Measurements from ENCODE around the gene ZNF445.
"Not testable (repeated sequence)": the region's sequence is repeated elsewhere in the genome, so short reads cannot be mapped to it uniquely, and the experiment has no call there.

The ZNF445 gene

DNA sequence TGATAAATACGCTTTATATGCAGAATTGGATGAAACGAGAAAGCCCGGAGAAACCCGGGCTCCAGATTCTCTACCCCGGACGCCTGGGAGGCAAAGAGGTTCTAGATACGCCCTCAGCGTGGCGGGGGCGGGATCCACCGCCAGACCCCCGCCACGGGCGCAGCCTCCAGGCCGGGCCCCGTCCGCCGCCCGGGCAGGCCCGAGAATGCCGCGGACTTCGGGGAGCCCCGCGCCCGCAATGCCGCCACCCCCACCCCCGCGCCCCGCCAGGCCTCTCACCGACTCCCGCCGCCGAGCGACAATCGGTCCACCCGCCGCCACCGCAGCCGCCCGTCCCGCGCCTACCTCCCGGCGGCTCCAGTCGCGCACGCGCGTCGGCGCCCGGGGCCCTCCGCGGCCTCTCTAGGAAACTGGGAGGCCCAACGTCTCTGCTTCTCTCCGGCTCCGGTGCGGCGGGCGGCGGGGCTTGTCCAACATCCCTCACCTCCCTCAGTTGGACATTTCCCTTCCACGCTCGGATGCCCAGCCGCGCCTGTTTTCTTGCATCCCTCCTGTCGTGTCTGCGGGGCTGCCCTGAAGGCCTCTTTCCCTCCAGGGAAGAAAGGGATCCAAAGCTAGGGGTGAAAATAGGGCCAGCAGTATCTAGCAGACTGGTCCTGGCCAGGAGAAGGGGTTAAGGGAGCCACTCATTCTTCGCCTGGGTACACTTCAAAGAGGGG lies at the start of gene ZNF445:
Gene ZNF445, minus strand, starts transcription at position 359 of the 719 bp plus-strand sequence. CDS start 22,121 bp downstream, outside the sequence.
- peak; percentile 65 to 70 for DNase-seq (ENCODE audit: low read depth in 2 of 2)

DNA sequence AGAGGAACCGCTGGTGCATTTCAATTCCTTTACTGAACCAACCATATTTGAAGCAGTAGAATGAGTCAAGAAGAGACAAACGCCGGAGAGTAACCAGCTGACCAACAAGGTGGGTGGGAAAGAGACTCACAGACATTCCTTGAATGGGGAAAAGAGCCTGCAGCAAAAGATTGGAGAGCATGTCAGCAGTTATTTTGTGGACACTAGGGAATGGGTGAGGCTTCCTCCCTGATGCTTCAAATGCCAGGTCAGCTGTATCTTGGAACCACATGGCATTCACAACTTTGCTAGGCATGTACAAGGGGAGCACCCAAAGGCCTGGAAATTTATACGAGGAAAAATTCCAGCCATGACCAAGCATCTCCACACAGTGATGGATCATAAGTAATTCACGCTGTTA lies 47.6 kb upstream of the ZNF445 start:
- DNase-seq (ENCODE audit: low read depth in 2 of 2) = no peak

DNA sequence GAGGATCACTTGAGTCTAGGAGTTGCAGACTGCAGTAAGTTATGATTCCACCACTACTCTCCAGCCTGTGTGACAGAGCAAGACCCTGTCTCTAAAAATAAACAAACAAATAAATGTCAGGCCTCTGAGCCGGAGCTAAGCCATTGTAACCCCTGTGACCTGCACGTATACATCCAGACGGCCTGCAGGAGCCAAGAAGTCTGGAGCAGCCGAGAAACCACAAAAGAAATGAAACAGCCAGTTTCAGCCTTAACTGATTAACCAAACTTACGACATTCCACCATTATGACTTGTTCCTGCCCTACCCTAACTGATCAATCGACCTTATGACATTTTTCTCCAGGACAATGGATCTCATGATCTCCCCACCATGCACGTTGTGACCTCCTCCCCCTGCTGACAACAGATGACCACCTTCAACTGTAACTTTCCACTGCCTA lies 45.0 kb upstream of the ZNF445 start:
- DNase-seq (ENCODE audit: low read depth in 2 of 2) = no peak

DNA sequence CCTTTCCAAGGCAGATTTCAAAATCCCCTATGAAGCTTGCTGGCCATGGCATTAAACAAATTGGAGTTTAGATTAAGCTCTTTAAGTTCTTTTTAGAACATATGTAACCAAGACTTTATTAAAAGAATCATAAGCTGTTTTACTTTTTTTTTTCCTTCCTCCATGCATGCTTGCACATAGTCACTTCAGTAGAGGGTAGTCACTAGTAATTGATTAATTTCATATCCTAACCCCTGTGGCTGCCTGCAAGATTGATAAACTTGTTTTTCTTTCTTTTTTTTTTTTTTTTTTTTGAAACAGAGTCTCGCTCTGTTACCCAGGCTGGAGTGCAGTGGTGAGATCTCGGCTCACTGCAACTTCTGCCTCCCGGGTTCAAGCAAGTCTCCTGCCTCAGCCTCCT lies 44.3 kb upstream of the ZNF445 start:
- no peak for DNase-seq (ENCODE audit: low read depth in 2 of 2)

DNA sequence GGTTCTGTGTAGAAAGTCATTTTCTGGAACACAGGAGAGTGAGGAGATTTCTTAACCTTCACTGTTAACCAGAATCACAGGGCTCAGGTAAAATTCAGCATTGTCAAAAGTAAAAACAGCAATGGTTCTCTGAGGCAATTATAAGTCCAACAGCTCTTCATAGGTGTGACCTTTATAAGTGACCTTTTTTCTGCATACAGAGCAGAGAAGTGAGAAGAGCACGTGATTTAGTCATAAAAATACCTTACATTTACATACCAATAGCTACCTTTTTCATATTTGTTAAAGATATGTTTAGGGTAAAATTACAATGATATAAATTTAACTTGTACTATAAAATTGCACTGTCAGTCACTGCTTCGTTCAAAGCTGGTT lies 41.3 kb upstream of the ZNF445 start:
- DNase-seq (ENCODE audit: low read depth in 2 of 2) = no peak

DNA sequence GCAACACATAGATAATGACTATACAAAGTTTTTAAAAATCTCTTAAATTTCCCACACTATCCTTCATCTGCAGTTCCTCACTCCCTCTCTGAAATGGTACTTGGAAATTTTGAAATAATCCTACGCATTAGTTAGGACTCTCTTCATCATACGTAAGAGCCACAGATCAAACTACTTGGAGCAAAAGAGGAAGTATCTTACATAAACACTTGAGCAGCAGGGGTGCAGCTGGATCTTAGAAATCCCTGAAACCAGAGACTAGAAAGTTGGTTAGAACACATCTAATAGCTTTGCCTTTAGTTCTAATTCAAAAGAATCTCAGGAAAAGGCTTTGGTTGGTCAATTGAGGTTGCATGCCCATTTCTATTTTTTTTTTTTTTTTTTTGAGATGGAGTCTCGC lies 38.8 kb upstream of the ZNF445 start:
- DNase-seq (ENCODE audit: low read depth in 2 of 2) = no peak

DNA sequence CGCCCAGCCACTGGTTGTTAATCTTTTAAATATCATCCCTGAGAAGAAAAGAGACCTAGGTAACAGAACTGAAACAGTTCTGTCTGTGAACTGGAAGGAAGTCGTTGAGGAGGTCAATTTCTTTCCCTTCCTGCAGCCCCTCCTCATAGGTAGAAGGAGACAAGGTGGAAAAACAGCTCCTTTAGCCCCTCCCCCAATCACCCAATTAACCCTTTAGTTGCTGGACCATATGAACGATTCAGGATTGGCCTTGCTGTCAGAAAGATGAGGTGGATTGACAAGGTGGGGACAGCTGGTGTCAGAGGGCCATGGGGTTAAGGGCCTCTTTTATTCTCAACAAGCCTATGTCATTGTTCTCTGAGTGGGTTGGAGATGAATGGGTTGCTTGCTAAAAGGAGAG lies 36.0 kb upstream of the ZNF445 start:
- DNase-seq (ENCODE audit: low read depth in 2 of 2) = no peak

DNA sequence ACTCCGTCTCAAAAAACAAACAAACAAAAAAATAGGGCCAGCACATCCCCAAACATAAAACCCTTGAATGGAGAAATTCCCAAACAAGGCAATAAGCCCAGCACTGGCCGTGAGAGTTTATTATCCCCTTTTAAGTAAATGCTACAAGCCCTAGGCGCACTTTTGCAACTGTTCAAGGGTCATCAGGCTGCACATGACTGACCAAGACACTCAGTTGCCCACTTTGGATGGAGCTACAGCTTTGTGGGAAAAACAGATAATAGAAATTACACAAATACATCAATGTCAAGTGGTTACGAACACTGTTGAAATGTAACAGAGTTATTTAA lies 33.7 kb upstream of the ZNF445 start:
- no peak for DNase-seq (ENCODE audit: low read depth in 2 of 2)

DNA sequence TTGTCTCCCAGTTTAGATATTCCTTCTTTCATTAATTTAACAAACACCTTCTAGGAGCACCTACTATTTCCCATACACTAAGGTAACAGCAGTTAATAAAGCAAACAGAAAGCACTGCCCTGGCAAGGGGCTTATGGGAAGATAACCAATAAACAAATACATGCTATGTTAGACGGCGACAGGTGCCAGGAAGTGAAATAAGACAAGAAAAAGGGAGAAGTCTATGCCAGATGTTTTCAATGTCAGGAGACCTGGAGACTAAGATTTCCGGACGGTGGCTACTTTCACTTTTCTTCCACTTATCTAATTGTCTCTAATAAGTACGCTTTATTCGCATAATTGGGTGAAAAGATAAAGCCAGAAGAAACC lies 32.5 kb upstream of the ZNF445 start:
- no peak for DNase-seq (ENCODE audit: low read depth in 2 of 2)

DNA sequence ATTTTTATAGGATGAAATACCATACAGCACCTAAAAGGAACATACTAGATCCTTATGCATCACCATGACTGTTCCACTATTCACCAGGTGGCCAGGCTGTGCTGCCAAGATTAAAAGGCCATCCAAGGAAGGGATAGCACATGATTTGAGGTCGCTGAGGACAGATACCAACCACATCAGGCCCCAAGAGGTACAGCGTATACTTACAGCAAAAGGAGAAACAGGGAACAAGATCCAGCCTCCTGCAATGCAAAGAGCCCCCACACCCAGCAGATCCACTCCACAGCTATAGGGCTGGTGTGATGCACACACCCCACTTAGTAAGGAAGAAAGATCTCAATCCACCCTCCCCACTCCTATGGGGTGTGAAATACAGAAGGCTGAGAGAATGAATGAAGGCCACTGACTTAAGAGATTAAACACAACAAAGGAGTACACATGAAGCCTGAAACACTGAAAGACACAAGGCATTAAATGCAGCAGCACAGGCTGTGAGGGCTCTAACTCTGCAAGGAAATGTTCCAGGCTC lies 32.0 kb upstream of the ZNF445 start:
- DNase-seq (ENCODE audit: low read depth in 2 of 2) = no peak

DNA sequence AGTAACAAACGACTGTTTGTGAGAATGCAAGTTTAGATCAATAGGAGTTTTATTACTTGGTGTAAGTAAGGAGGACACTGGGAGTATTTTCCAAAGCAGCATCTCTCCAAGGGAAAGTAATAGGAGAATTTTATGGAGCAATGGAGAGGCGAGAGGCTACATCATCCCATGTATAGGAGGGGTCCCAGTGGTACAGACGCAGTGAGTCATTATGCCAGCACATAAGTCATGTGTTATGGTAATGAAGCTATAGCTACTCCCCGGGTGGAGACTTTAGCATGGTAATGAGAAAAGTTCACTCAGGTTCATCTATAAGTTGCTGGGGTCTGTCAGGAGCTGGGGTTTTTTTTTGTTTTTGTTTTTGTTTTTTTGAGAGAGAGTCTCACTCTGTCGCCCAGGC lies 29.5 kb upstream of the ZNF445 start:
- no peak for DNase-seq (ENCODE audit: low read depth in 2 of 2)

DNA sequence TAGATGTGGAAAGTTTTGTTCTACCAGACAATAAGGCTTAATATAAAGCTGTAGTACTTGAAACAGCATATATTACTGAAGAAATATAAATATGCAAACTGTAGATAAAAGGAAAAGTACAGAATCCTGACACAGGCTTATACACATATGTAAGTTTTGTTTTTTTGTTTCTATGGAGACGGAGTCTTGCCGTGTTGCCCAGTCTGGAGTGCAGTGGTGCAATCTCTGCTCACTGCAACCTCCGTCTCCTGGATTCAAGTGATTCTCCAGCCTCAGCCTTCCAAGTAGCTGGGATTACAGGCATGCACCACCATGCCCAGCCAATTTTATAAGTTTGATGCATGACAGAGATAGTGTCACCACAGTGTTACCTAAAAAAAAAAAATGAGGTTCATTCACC lies 29.1 kb upstream of the ZNF445 start:
- DNase-seq (ENCODE audit: low read depth in 2 of 2) = no peak

DNA sequence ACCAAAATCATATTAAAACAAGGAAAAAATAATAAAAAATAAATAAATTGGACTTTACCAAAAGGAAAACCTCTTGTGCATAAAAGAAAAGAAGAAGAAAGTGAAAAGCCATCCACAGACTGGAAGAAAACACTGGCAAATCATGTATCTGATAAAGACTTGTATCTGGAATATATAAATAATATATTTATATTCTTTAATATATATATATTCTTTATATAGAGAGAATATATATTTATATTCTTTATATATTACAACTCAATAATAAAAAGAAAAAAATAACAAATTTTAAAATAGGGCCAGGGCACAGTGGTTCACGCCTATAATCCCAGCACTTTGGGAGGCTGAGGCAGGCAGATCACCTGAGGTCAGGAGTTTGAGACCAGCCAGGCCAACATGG lies 27.1 kb upstream of the ZNF445 start:
- DNase-seq (ENCODE audit: low read depth in 2 of 2) = no peak

DNA sequence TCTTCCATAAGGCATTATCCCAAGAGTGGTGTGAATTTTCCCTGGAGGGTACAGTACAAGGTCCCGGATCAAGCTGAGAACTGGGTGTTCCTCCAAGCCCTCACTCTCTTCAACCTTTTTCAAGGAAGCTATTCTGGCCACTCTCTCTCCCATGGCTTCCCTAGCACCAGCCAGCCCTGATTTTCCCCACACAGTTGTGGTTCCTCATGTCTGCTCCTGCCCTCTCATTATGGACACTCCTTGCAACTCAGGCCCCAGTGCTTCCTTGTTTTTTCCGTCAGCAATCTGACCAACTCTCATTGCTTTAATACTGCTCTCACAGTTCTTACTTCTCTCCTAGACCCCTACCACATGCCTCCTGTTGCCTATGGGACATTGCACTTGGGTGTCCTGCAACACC lies 25.7 kb upstream of the ZNF445 start:
- DNase-seq (ENCODE audit: low read depth in 2 of 2) = not testable (repeated sequence)

DNA sequence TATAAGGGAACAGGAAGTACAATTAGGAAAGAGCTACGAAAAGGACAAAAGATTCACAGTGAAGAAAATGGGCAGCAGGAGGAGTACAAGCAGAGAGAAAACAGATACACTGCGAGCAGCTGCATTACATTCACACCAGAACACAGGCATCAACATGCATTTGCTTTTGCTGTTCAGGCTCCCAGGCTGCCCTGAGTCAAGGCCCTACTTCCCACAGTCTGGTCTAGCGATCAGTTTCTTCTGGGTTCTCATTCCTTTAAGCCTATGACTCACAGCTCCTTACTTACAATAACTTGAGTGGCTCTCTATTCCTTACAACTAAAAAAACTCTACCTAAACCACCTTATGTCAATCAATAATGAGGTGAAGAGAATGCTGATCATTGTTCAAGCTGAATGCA lies 24.5 kb upstream of the ZNF445 start:
- no peak for DNase-seq (ENCODE audit: low read depth in 2 of 2)

DNA sequence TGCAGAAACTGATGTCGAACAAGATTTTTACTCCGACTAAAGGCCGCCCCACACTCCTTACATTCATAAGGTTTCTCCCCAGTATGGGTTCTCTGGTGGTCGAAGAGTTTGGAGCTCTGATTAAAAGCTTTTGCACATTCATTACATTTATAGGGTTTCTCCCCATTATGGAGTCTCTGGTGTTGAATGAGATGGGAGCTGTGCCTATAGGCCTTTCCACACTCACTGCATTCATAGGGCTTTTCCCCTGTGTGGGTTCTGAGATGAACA lies 22.4 kb upstream of the ZNF445 start:
- not testable (repeated sequence) for DNase-seq (ENCODE audit: low read depth in 2 of 2)

DNA sequence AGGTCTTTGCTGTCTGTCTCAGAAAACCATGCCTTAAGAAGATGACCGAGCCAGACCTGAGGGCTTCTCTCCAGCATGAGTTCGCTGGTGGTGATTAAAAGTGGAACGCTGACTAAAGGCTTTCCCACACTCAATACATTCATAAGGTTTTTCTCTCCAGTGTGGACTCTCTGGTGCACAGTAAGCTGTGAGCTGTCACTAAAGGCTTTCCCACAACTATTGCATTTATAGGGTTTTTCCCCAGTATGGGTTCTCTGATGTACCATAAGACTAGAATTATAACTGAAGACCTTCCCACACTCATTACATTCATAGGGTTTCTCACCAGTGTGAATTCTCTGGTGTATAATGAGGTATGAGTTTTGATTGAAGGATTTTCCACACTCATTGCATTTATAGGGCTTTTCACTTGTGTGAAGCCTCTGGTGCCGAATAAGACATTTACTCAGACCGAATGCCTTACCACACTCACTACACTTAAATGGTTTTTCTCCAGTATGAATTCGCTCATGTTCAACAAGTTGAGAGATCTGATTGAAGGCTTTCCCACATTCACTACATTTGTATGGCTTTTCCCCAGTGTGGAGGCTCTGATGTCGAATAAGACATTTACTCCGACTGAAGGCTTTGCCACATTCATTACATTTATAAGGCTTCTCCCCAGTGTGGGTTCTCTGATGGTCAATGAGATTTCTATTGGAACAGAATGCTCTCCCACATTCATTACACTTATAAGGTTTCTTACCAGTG lies 21.9 kb upstream of the ZNF445 start:
- DNase-seq (ENCODE audit: low read depth in 2 of 2) = no peak

DNA sequence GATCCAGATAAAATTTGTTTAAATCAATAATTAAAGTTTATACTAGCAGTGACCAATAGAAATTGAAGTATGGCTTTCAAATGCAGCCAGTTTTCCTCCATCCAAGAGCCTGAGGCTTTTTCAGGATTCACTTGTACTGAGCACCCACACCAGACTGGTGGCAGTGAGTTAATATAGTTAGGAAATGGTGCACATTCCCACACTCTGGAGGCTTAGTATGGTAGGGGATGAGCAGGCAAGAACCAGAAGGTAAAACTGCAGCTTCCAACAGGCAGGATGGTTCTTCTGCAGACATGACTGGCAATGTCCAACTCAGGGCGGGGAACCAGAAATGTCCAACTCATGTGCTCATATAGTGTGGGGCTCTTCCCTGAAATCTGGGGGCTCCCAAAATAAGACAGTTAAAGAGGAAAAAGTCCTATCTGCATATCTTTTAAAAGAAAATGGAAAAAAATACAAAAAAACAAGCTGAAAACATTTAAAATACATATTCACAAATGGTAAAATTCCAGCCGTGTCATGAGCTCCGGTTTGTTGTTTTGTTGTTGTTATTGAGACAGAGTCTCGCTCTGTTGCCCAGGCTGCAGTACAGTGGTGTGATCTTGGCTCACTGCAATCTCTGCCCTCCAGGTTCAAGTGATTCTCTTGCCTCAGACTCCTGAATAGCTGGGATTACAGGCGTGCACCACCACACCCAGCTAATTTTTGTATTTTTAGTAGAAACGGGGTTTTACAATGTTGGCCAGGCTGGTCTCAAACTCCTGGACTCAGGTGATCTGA lies 18.4 kb upstream of the ZNF445 start:
- no peak for DNase-seq (ENCODE audit: low read depth in 2 of 2)

DNA sequence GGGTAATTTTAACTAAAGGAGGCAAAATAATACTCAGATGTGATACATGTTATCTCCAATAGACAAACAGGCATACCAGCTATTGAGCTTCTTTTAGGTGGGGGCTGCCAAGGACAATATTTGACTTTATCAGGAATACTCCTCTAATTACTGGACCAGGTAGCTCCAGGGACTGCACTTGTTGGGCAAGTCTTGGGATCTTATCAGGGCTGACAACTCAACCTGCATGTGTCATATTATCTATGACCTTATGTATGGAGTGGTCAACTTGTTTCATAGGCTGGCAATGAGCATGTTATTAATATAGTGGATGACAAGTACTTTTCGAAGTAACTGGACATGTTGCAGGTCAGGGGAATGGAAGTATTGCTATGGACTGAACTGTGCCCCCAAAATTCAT lies 15.0 kb upstream of the ZNF445 start:
- DNase-seq (ENCODE audit: low read depth in 2 of 2) = no peak

DNA sequence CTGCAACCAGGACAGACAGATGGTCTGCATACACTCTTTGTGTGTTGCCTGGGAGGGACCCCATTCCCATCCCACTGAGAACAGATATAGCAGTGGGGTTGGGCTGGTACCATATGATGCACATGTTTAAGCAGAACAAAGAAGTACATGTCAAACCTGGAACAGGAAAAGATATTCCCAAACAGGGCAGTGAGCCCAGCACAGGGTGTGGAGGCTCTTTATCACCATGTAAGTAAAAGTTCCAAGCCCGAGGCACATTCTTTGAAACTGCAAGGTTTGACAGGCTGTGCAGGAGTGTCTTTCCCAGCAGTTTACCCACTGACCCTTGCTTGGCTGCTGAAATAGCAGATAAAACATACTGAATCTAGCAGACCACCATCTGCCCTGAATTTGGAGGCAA lies 5.3 kb upstream of the ZNF445 start:
- no peak for DNase-seq (ENCODE audit: low read depth in 2 of 2)

DNA sequence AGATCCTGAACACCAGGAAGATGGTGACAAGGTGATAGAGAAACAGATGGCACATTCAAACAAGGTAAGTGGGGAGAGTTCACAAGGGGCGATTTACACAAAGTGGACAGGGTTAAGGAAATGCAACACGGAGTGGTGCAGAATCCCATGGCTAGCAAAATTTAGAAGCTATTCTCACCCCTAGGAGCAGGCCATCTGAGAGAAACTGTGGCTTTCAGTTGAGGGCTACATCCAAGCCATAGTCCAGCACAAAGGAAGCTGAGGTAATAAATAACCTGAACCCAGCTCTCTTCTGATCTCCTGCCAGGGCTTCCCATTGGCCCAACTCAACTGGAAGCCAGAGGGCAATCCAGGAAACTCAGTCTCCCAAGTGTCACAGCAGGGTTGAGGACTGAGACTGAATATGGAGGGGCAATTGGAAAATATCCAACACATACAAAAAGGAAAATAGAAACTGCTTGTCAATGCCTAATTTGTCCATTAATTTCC lies 1.2 kb upstream of the ZNF445 start:
- DNase-seq (ENCODE audit: low read depth in 2 of 2) = no peak

DNA sequence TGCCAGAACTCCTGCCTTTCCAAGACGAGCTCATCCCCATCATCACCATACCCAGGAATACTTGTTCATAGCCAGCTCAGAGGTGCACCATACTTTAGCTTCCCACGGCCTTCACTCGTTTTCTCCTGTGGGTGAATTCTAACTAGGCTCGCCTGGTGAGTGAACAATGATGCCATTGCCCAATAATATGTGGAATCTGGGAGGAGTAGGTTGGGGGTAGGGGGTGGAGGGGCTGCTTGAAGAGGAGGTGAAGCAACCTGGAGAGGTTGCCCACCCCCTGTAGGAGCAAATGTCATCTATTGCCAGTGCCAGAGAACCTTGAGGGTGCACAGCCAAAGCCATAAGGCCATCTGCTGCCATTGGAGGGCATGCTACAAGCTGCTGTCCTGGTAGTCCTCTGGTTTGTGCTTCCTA lies 592 bp upstream of the ZNF445 start:
- DNase-seq (ENCODE audit: low read depth in 2 of 2) = no peak

DNA sequence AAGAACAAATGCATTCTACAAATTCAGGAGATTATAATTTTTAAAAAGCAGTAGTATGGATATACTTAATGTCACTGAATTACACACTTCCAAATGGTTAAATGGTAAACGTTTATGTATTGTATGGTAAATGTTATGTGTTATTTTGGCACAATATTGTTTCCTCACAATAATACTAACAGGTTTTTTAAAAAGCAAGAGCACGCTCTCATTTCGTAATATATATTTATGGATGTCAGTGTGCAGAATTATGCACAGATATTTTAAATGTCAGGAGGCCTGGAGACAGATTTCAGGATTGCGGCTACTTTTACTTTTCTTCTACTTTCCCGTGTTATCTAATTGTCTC lies 533 bp downstream of the ZNF445 start:
- DNase-seq (ENCODE audit: low read depth in 2 of 2) = no peak
